B cell (primary cell): Measurements from ENCODE around the gene MAP3K20. TPM values are rescaled to one million over a fixed set of nuclear protein-coding genes. Genes with fewer than 3 reads are reported as not detected.

Experiments used
- ATAC-seq: fragments of 200-7000 bp; cut with Tn5 transposase; one replicate; pipeline ENCODE4 v1.10.0; 2021; ENCODE audit warnings: low read depth, mild to moderate bottlenecking, moderate number of reproducible peaks, moderate library complexity
- CTCF ChIA-PET: fragments of 350-600 bp; sonication (Branson Sonifier 250); formaldehyde crosslinking; loops from one replicate; lab custom pipeline; 2021; ENCODE audit warnings: antibody characterized with exemption, inconsistent platforms; lab: Charles Lee
- POLR2A ChIA-PET: fragments of 350-600 bp; sonication (Branson Sonifier 250); formaldehyde crosslinking; loops from one replicate; lab custom pipeline; 2021; ENCODE audit warnings: antibody characterized with exemption; lab: Charles Lee
- DNase-seq: peaks from one replicate; pipeline ENCODE4 v3.0.0; 2013
- H2AFZ ChIP-seq: 2 replicates; pipeline ENCODE4 v1.6.1; 2012; ENCODE audit warnings: mild to moderate bottlenecking, low read depth, low read length; ENCODE audit not compliant: insufficient read depth, poor library complexity, severe bottlenecking
- H3K27ac ChIP-seq, 2 donors: 1 replicate in 1 of 2; 2 replicates in 1 of 2; pipeline ENCODE4 v1.5.1; 2012 to 2013; ENCODE audit warnings: low read length in 2 of 2, mild to moderate bottlenecking in 2 of 2, moderate library complexity in 1 of 2
- H3K27me3 ChIP-seq, 4 experiments: fragments of 200-600 bp in 1 of 4; sonication (generic) in 1 of 4; replicated peaks in 1 of 4; 1 replicate in 2 of 4; 2 replicates in 2 of 4; pipeline versions ENCODE4 v1.6.1 to v1.7.0; 2013 to 2016; ENCODE audit warnings: low read length in 3 of 4, mild to moderate bottlenecking in 2 of 4, mixed read lengths in 1 of 4, moderate library complexity in 1 of 4; ENCODE audit not compliant: insufficient read depth in 4 of 4, control insufficient read depth in 3 of 4; ENCODE audit errors: control extremely low read depth in 1 of 4
- H3K36me3 ChIP-seq, 2 experiments: replicated peaks in 1 of 2; 1 replicate in 1 of 2; 2 replicates in 1 of 2; pipeline versions ENCODE4 v1.6.1 to v1.7.1; 2013; ENCODE audit warnings: low read length in 1 of 2; ENCODE audit not compliant: insufficient read depth in 2 of 2, control insufficient read depth in 1 of 2; ENCODE audit errors: control extremely low read depth in 1 of 2, extremely low read depth in 1 of 2
- H3K4me1 ChIP-seq, 2 donors: fragments of 200-600 bp in 1 of 2; sonication (generic) in 1 of 2; 1 replicate in 1 of 2; 2 replicates in 1 of 2; pipeline versions ENCODE4 v1.5.1 to v1.6.1; 2013 to 2017; ENCODE audit warnings: low read length in 2 of 2; ENCODE audit not compliant: control insufficient read depth in 2 of 2, insufficient read depth in 2 of 2
- H3K4me2 ChIP-seq: replicated peaks from 2 replicates; pipeline ENCODE3; 2012; ENCODE audit warnings: mild to moderate bottlenecking, low read depth, low read length; ENCODE audit not compliant: poor library complexity, severe bottlenecking
- H3K4me3 ChIP-seq, 5 experiments: fragments of 200-600 bp in 1 of 5; sonication (generic) in 1 of 5; 1 replicate in 3 of 5; 2 replicates in 2 of 5; pipeline versions ENCODE4 v1.5.1 to v1.7.0; 2011 to 2016; ENCODE audit warnings: low read length in 4 of 5, mild to moderate bottlenecking in 4 of 5, low read depth in 2 of 5, control low read depth in 1 of 5, moderate library complexity in 1 of 5; ENCODE audit not compliant: insufficient read depth in 1 of 5; ENCODE audit errors: control extremely low read depth in 1 of 5, extremely low read depth in 1 of 5
- H3K79me2 ChIP-seq: fragments of 200-600 bp; sonication (generic); one replicate; pipeline ENCODE4 v1.6.0; 2016; ENCODE audit warnings: low read length; ENCODE audit not compliant: control insufficient read depth, insufficient read depth
- H3K9ac ChIP-seq: fragments of 200-600 bp; sonication (generic); 2 replicates; pipeline ENCODE4 v1.6.1; 2017; ENCODE audit warnings: mild to moderate bottlenecking, low read length, moderate library complexity
- H3K9me3 ChIP-seq, 3 donors: one replicate each; pipeline versions ENCODE4 v1.6.1 to v1.7.1; 2013; ENCODE audit warnings: low read length in 2 of 3; ENCODE audit not compliant: control insufficient read depth in 2 of 3, insufficient read depth in 1 of 3; ENCODE audit errors: control extremely low read depth in 1 of 3
- H4K20me1 ChIP-seq: 2 replicates; pipeline ENCODE4 v1.6.0; 2012; ENCODE audit warnings: mild to moderate bottlenecking, low read length; ENCODE audit not compliant: insufficient read depth, control insufficient read depth, poor library complexity, severe bottlenecking
- H3K27ac Mint-ChIP-seq: one replicate; pipeline ENCODE4 v1.8.0; 2021; ENCODE audit warnings: mixed read lengths
- H3K27me3 Mint-ChIP-seq: one replicate; pipeline ENCODE4 v1.8.0; 2021; ENCODE audit warnings: mixed read lengths
- H3K4me1 Mint-ChIP-seq: one replicate; pipeline ENCODE4 v1.8.0; 2021; ENCODE audit warnings: mixed read lengths
- H3K4me3 Mint-ChIP-seq: one replicate; pipeline ENCODE4 v1.8.0; 2021; ENCODE audit warnings: mixed read lengths
- H3K9me3 Mint-ChIP-seq: one replicate; pipeline ENCODE4 v1.8.0; 2022; ENCODE audit warnings: mixed read lengths; ENCODE audit not compliant: insufficient read depth
- CTCF ChIP-seq: fragments of 200-600 bp; IDR thresholded peaks from one replicate; pipeline ENCODE4 v1.8.0; 2022; ENCODE audit warnings: antibody characterized with exemption, mild to moderate bottlenecking
- EZH2 ChIP-seq: IDR thresholded peaks from 2 replicates; pipeline ENCODE4 v1.6.1; 2012; ENCODE audit warnings: borderline replicate concordance, low read depth, mild to moderate bottlenecking, moderate library complexity, low read length; ENCODE audit not compliant: insufficient read depth, poor library complexity, severe bottlenecking
- WGBS: methylation state at CpG from one replicate; pipeline ENCODE4 v1.1.5; 2013; ENCODE audit warnings: missing lambda C conversion rate; ENCODE audit not compliant: insufficient coverage; 5-methylcytosine and 5-hydroxymethylcytosine counted together
- intact Hi-C: fragments of 100-400 bp; cut with micrococcal nuclease; formaldehyde crosslinking; loops from one replicate; pipeline ENCODE4 v1.10.0; 2022
- polyA plus RNA-seq: library from polyadenylated mRNA; depleted of rRNA; stranded (reverse); fragments of >200 nt; gene quantifications from 2 replicates; pipeline ENCODE4 v1.2.3, GENCODE V29; 2012
- total RNA-seq, 2 donors: library from RNA; stranded (reverse); fragments of 120-200 nt in 1 of 2; gene quantifications; 1 replicate in 1 of 2; 2 replicates in 1 of 2; pipeline versions ENCODE4 v1.2.3 to v1.2.4, GENCODE V29; 2013 to 2022

MAP3K20 gene
- total and polyA plus RNA-seq, 2 donors (not counting 1 experiment from before 2014, with no cell fraction given), result 2.2 to 9.1 TPM

- no peak for DNase-seq
- H3K9ac ChIP-seq, result no peak overlapping the region
- no peaks in the 10 kb centered on the region for H3K27me3 ChIP-seq
- intact Hi-C loops, result no loop called here
- no peak overlapping the region for H2AFZ ChIP-seq
- no peaks in the 10 kb centered on the region for H3K79me2 ChIP-seq
- H4K20me1 ChIP-seq, result no peaks in the 10 kb centered on the region
- ChIA-PET CTCF (no interaction called here), POLR2A (no interaction called here)
- ATAC-seq, result no peak
- H3K4me2 ChIP-seq, result no peak overlapping the region
- 100% methylated on average over 3 of the region's 8 CpGs for WGBS
- Mint-ChIP-seq H3K4me1 (no peaks in the 10 kb centered on the region), H3K9me3 (peaks cover 4% of the 10 kb centered on the region), H3K4me3 (no peak overlapping the region), H3K27me3 (no peaks in the 10 kb centered on the region), H3K27ac (no peak overlapping the region)
- no peak overlapping the region for H3K27ac ChIP-seq
- H3K4me1 ChIP-seq, result no peaks in the 10 kb centered on the region
- no peaks in the 10 kb centered on the region for H3K36me3 ChIP-seq
- H3K9me3 ChIP-seq, result no peaks in the 10 kb centered on the region
- TF ChIP-seq CTCF, result no peak
- no peak for TF ChIP-seq EZH2
- H3K4me3 ChIP-seq, result no peak overlapping the region
These were observed 31.4 kb downstream of the MAP3K20 start for GRCh38 chr2:173106959-173107628.

- no peak overlapping the region for H3K4me2 ChIP-seq
- no peak for DNase-seq
- Mint-ChIP-seq H3K4me3 (no peak overlapping the region), H3K27me3 (no peaks in the 10 kb centered on the region), H3K27ac (no peak overlapping the region), H3K4me1 (no peaks in the 10 kb centered on the region), H3K9me3 (peaks cover 4% of the 10 kb centered on the region)
- no peak overlapping the region for H3K4me3 ChIP-seq
- H3K4me1 ChIP-seq, result no peaks in the 10 kb centered on the region
- H3K9ac ChIP-seq, result no peak overlapping the region
- no peak overlapping the region for H3K27ac ChIP-seq
- no peaks in the 10 kb centered on the region for H3K79me2 ChIP-seq
- H3K36me3 ChIP-seq, result no peaks in the 10 kb centered on the region
- no peaks in the 10 kb centered on the region for H4K20me1 ChIP-seq
- ATAC-seq, result no peak
- H3K27me3 ChIP-seq, result no peaks in the 10 kb centered on the region
- ChIA-PET POLR2A (no interaction called here), CTCF (no interaction called here)
- no peaks in the 10 kb centered on the region for H3K9me3 ChIP-seq
- WGBS, result 93% methylated on average over 4 of the region's 6 CpGs
- no peak overlapping the region for H2AFZ ChIP-seq
- intact Hi-C loops, result no loop called here
- TF ChIP-seq EZH2 (no peak), CTCF (no peak)
These were observed 32.0 kb downstream of the MAP3K20 start for GRCh38 chr2:173107629-173108022.
